SK-N-SH treated with all-trans-retinoic acid at 6 μM for 48 hours (cell line): ENCODE results near the gene LRRC9.

Experiments used
- ATAC-seq: fragments of 200-7000 bp; cut with Tn5 transposase; 3 replicates; pipeline ENCODE4 v1.9.1; 2020; ENCODE audit warnings: mild to moderate bottlenecking, moderate library complexity
- ARNTL ChIP-seq: fragments of 450-650 bp; formaldehyde crosslinking; IDR thresholded peaks from 2 replicates; pipeline ENCODE4 v1.5.0; 2020; ENCODE audit warnings: low read depth, mild to moderate bottlenecking, moderate library complexity, borderline replicate concordance
- BACH2 ChIP-seq: fragments of 250-450 bp; sonication (Bioruptor Pico); IDR thresholded peaks from 2 replicates; pipeline ENCODE4 v1.9.0; 2021; ENCODE audit warnings: mild to moderate bottlenecking, borderline replicate concordance
- CREB5 ChIP-seq: fragments of 250-450 bp; sonication (Bioruptor Pico); IDR thresholded peaks from 2 replicates; pipeline ENCODE4 v1.5.1; 2020; ENCODE audit warnings: low read depth, mild to moderate bottlenecking, moderate library complexity
- CSDC2 ChIP-seq: fragments of 250-450 bp; sonication (Bioruptor Pico); IDR thresholded peaks from 2 replicates; pipeline ENCODE4 v1.5.0; 2020; ENCODE audit warnings: mild to moderate bottlenecking, moderate library complexity
- CSRNP3 ChIP-seq: fragments of 250-450 bp; sonication (Bioruptor Pico); IDR thresholded peaks from 2 replicates; pipeline ENCODE4 v1.5.1; 2021; ENCODE audit warnings: mild to moderate bottlenecking, moderate library complexity
- ESRRG ChIP-seq: fragments of 250-450 bp; sonication (Bioruptor Pico); IDR thresholded peaks from 2 replicates; pipeline ENCODE4 v1.6.1; 2021; ENCODE audit warnings: mild to moderate bottlenecking
- GLIS3 ChIP-seq: fragments of 250-450 bp; sonication (Bioruptor Pico); IDR thresholded peaks from 2 replicates; pipeline ENCODE4 v1.5.0; 2020; ENCODE audit warnings: mild to moderate bottlenecking, moderate library complexity
- ISL1 ChIP-seq: fragments of 250-450 bp; sonication (Bioruptor Pico); IDR thresholded peaks from 2 replicates; pipeline ENCODE4 v2.1.2; 2022; ENCODE audit warnings: mild to moderate bottlenecking, moderate library complexity
- OSR1 ChIP-seq: fragments of 250-450 bp; sonication (Bioruptor Pico); IDR thresholded peaks from 2 replicates; pipeline ENCODE4 v1.8.0; 2022; ENCODE audit warnings: moderate library complexity, mild to moderate bottlenecking, inconsistent platforms
- POU6F1 ChIP-seq: fragments of 250-450 bp; sonication (Bioruptor Pico); IDR thresholded peaks from 2 replicates; pipeline ENCODE4 v1.8.0; 2021; ENCODE audit warnings: low read depth, mild to moderate bottlenecking, moderate library complexity, borderline replicate concordance
- RARB ChIP-seq: fragments of 250-450 bp; sonication (Bioruptor Pico); IDR thresholded peaks from 2 replicates; pipeline ENCODE4 v1.8.0; 2021; ENCODE audit warnings: mild to moderate bottlenecking, moderate library complexity
- SNAI2 ChIP-seq: fragments of 250-450 bp; sonication (Bioruptor Pico); IDR thresholded peaks from 2 replicates; pipeline ENCODE4 v1.5.0; 2020; ENCODE audit warnings: mild to moderate bottlenecking, moderate library complexity
- TCF4 ChIP-seq: fragments of 250-450 bp; sonication (Bioruptor Pico); IDR thresholded peaks from 2 replicates; pipeline ENCODE4 v1.8.0; 2021; ENCODE audit warnings: mild to moderate bottlenecking, moderate library complexity, borderline replicate concordance
- TOX ChIP-seq: fragments of 250-450 bp; sonication (Bioruptor Pico); IDR thresholded peaks from 2 replicates; pipeline ENCODE4 v1.8.0; 2021; ENCODE audit warnings: mild to moderate bottlenecking, moderate library complexity, borderline replicate concordance
- TSHZ2 ChIP-seq: fragments of 250-450 bp; sonication (Bioruptor Pico); IDR thresholded peaks from 2 replicates; pipeline ENCODE4 v1.5.0; 2020; ENCODE audit warnings: mild to moderate bottlenecking, moderate library complexity
- ZC3H10 ChIP-seq: fragments of 250-450 bp; sonication (Bioruptor Pico); IDR thresholded peaks from 2 replicates; pipeline ENCODE4 v1.5.1; 2021; ENCODE audit warnings: mild to moderate bottlenecking, moderate library complexity
- ZFP3 ChIP-seq: fragments of 250-450 bp; sonication (Bioruptor Pico); IDR thresholded peaks from 2 replicates; pipeline ENCODE4 v1.5.0; 2020; ENCODE audit warnings: mild to moderate bottlenecking, moderate library complexity
- ZFP30 ChIP-seq: fragments of 450-650 bp; formaldehyde crosslinking; IDR thresholded peaks from 2 replicates; pipeline ENCODE4 v1.5.0; 2022; ENCODE audit warnings: mild to moderate bottlenecking, moderate library complexity
- ZNF565 ChIP-seq: fragments of 450-650 bp; formaldehyde crosslinking; conservative IDR thresholded peaks from 2 replicates; pipeline ENCODE4 v1.5.0; 2020; ENCODE audit warnings: low read depth, mild to moderate bottlenecking, moderate library complexity
- ZNF70 ChIP-seq: fragments of 450-650 bp; formaldehyde crosslinking; IDR thresholded peaks from 2 replicates; pipeline ENCODE4 v1.5.0; 2020; ENCODE audit warnings: mild to moderate bottlenecking, moderate library complexity
- ZNF8 ChIP-seq: fragments of 450-650 bp; formaldehyde crosslinking; IDR thresholded peaks from 2 replicates; pipeline ENCODE4 v1.5.0; 2020; ENCODE audit warnings: mild to moderate bottlenecking, moderate library complexity

Gene LRRC9

GRCh38 chr14:59897757-59898383, 22.1 kb upstream of the LRRC9 start:
- TF ChIP-seq TSHZ2, result no peak
- TF ChIP-seq ZC3H10 (CRISPR knock-in tag), result no peak
- no peak for TF ChIP-seq SNAI2
- TF ChIP-seq ZNF565 (CRISPR knock-in tag), result no peak
- TF ChIP-seq ZFP3 (CRISPR knock-in tag), result no peak
- no peak for TF ChIP-seq GLIS3 (CRISPR knock-in tag)
- TF ChIP-seq ARNTL (CRISPR knock-in tag), result no peak
- no peak for TF ChIP-seq ZNF8 (CRISPR knock-in tag)
- no peak for TF ChIP-seq ZNF70 (CRISPR knock-in tag)
- TF ChIP-seq RARB (CRISPR knock-in tag), result no peak
- no peak for TF ChIP-seq ISL1 (CRISPR knock-in tag)
- TF ChIP-seq CREB5 (CRISPR knock-in tag), result no peak
- TF ChIP-seq, all 23 proteins: peak for 0
- peak; percentile 63; the same call in 2 of the 3 replicates for ATAC-seq

- no peak for ATAC-seq
- TF ChIP-seq ESRRG (no peak), ISL1 (CRISPR knock-in tag) (no peak), POU6F1 (CRISPR knock-in tag) (no peak), ZNF8 (CRISPR knock-in tag) (no peak), CSDC2 (CRISPR knock-in tag) (no peak), OSR1 (CRISPR knock-in tag) (no peak), SNAI2 (no peak), BACH2 (CRISPR knock-in tag) (no peak), TOX (CRISPR knock-in tag) (no peak), ARNTL (CRISPR knock-in tag) (no peak), CSRNP3 (CRISPR knock-in tag) (no peak), ZC3H10 (CRISPR knock-in tag) (no peak), RARB (CRISPR knock-in tag) (no peak)
These were observed 19.4 kb upstream of the LRRC9 start for GRCh38 chr14:59900556-59900955.

- TF ChIP-seq ZC3H10 (CRISPR knock-in tag) (no peak), POU6F1 (CRISPR knock-in tag) (no peak), ZNF8 (CRISPR knock-in tag) (no peak), GLIS3 (CRISPR knock-in tag) (no peak), OSR1 (CRISPR knock-in tag) (no peak), ISL1 (CRISPR knock-in tag) (no peak), TCF4 (CRISPR knock-in tag) (no peak), CSRNP3 (CRISPR knock-in tag) (no peak), SNAI2 (no peak), ZFP30 (no peak), ZFP3 (CRISPR knock-in tag) (no peak), ESRRG (no peak), ARNTL (CRISPR knock-in tag) (no peak)
These were observed 15.8 kb upstream of the LRRC9 start for GRCh38 chr14:59904184-59904583.

More at GRCh38 chr14:59904184-59904583, 15.8 kb upstream of the LRRC9 start:
- no peak for ATAC-seq
